ENCODE measurements around the gene JPH2. TPM values are rescaled to one million over a fixed set of nuclear protein-coding genes. Genes with fewer than 3 reads are reported as not detected.

The JPH2 gene
- total RNA-seq, 1 donor from 2014 or later, result 18.5 TPM

DNA sequence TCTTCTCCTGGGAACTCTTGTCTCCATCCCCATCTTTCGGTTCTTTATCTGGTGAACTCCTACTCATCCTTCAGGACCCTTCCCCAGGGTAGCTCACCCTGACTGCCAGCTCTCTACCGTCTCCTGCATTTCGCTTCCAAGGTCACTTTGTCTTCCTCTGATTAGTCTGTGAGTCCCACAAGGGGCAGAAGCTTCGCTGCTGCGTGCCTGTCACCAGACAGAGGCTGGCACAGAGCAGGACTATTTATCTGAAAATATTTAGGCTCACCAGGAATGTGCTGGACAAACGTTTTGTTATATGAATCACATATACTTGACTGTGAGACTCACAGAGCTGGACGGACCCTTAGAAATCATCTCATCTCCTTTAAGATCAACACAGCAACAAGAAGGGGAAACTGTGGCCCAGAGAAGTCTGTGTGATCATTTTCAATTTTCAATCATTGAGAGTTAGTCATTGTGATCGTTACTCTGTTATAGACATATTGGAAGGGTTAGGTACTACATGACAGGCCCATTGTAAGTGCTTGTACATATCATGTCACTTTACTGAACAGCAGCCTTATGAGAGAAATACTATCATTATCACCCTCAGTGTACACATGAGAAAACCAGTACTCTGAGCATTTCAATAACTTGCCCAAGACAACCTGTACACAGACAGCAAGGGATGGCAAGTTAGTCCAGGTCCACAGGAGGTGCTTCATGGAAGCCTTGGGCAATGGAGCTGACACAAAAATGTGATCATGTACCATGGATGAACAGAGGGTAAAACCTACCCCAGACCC, 51.4 kb downstream of the JPH2 start:
- H3K9me3 ChIP-seq (ENCODE audit: insufficient read depth, low read depth, low read length), result no peaks in the 10 kb centered on the region
- no peak overlapping the region for H3K4me2 ChIP-seq (ENCODE audit: low read length)
- H2AFZ ChIP-seq (ENCODE audit: low read depth, low read length), result no peak overlapping the region
- Mint-ChIP-seq H3K4me1 (ENCODE audit: low read depth, unreplicated experiment) (peaks cover 31% of the 10 kb centered on the region), H3K27me3 (ENCODE audit: low read depth, unreplicated experiment) (peaks cover 2% of the 10 kb centered on the region), H3K9me3 (ENCODE audit: unreplicated experiment) (peaks cover 4% of the 10 kb centered on the region), H3K4me3 (ENCODE audit: unreplicated experiment) (no peak overlapping the region), H3K27ac (ENCODE audit: unreplicated experiment) (peak overlapping the region; percentile 54), H3K36me3 (ENCODE audit: low read depth, unreplicated experiment) (peaks cover 3% of the 10 kb centered on the region)
- H3K79me2 ChIP-seq (ENCODE audit: insufficient read depth, low read length), result no peaks in the 10 kb centered on the region
- TF ChIP-seq, protein P1, sequence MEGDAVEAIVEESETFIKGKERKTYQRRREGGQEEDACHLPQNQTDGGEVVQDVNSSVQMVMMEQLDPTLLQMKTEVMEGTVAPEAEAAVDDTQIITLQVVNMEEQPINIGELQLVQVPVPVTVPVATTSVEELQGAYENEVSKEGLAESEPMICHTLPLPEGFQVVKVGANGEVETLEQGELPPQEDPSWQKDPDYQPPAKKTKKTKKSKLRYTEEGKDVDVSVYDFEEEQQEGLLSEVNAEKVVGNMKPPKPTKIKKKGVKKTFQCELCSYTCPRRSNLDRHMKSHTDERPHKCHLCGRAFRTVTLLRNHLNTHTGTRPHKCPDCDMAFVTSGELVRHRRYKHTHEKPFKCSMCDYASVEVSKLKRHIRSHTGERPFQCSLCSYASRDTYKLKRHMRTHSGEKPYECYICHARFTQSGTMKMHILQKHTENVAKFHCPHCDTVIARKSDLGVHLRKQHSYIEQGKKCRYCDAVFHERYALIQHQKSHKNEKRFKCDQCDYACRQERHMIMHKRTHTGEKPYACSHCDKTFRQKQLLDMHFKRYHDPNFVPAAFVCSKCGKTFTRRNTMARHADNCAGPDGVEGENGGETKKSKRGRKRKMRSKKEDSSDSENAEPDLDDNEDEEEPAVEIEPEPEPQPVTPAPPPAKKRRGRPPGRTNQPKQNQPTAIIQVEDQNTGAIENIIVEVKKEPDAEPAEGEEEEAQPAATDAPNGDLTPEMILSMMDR (IDR thresholded peaks at IDR 0.05; ENCODE audit: insufficient read depth, low read depth, low read length), result no peak
- no peak for TF ChIP-seq EZH2 (IDR thresholded peaks at IDR 0.05; ENCODE audit: insufficient read depth, low read length)
- FAIRE-seq (no peak), DNase-seq (ENCODE audit: low read depth) (peak; percentile 23)
- no peaks in the 10 kb centered on the region for H3K36me3 ChIP-seq (ENCODE audit: insufficient read depth, low read length)
- H3K4me3 ChIP-seq (ENCODE audit: insufficient read depth, low read depth, low read length), result no peak overlapping the region
- no peaks in the 10 kb centered on the region for H4K20me1 ChIP-seq (ENCODE audit: insufficient read depth, low read length)
- peaks cover 10% of the 10 kb centered on the region for H3K4me1 ChIP-seq (ENCODE audit: insufficient read depth, low read length)
- H3K27me3 ChIP-seq (ENCODE audit: insufficient read depth, low read length), result no peaks in the 10 kb centered on the region
- no peak overlapping the region for H3K9ac ChIP-seq (ENCODE audit: low read length)
- H3K27ac ChIP-seq (ENCODE audit: low read depth, low read length), result no peak overlapping the region

DNA sequence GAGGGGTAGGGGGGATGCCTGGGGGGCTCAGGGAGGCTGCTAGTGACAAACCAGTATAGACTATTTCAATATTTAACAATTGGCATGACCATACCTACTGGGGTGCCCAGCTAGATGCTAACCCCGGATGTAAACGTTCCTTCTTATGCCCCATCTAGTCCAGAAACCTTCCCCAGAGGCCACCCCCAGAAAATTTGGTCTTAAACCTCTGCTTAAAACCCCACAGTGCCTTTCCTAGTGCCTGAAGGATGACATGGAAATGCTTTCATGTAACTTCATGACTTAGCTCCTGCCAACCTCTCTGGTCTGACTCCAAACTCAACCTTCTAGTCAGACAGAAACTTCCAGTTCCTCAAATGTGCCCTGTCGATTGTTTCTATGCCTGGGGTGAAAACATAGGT, 52.0 kb downstream of the JPH2 start:
- Histone ChIP-seq H2AFZ (ENCODE audit: low read depth, low read length) (no peak overlapping the region), H3K27ac (ENCODE audit: low read depth, low read length) (no peak overlapping the region), H3K27me3 (ENCODE audit: insufficient read depth, low read length) (no peaks in the 10 kb centered on the region), H3K9ac (ENCODE audit: low read length) (no peak overlapping the region), H4K20me1 (ENCODE audit: insufficient read depth, low read length) (no peaks in the 10 kb centered on the region), H3K4me3 (ENCODE audit: insufficient read depth, low read depth, low read length) (no peak overlapping the region), H3K4me2 (ENCODE audit: low read length) (no peak overlapping the region), H3K4me1 (ENCODE audit: insufficient read depth, low read length) (peaks cover 10% of the 10 kb centered on the region), H3K9me3 (ENCODE audit: insufficient read depth, low read depth, low read length) (no peaks in the 10 kb centered on the region), H3K36me3 (ENCODE audit: insufficient read depth, low read length) (no peaks in the 10 kb centered on the region), H3K79me2 (ENCODE audit: insufficient read depth, low read length) (no peaks in the 10 kb centered on the region)
- Mint-ChIP-seq H3K9me3 (ENCODE audit: unreplicated experiment) (peaks cover 4% of the 10 kb centered on the region), H3K4me3 (ENCODE audit: unreplicated experiment) (no peak overlapping the region), H3K27me3 (ENCODE audit: low read depth, unreplicated experiment) (peaks cover 2% of the 10 kb centered on the region), H3K27ac (ENCODE audit: unreplicated experiment) (peak overlapping the region; percentile 54), H3K4me1 (ENCODE audit: low read depth, unreplicated experiment) (peaks cover 31% of the 10 kb centered on the region), H3K36me3 (ENCODE audit: low read depth, unreplicated experiment) (peaks cover 3% of the 10 kb centered on the region)
- no peak for TF ChIP-seq EZH2 (IDR thresholded peaks at IDR 0.05; ENCODE audit: insufficient read depth, low read length)
- TF ChIP-seq, protein P1 (IDR thresholded peaks at IDR 0.05; ENCODE audit: insufficient read depth, low read depth, low read length), result no peak
- FAIRE-seq (no peak), DNase-seq (ENCODE audit: low read depth) (no peak)

DNA sequence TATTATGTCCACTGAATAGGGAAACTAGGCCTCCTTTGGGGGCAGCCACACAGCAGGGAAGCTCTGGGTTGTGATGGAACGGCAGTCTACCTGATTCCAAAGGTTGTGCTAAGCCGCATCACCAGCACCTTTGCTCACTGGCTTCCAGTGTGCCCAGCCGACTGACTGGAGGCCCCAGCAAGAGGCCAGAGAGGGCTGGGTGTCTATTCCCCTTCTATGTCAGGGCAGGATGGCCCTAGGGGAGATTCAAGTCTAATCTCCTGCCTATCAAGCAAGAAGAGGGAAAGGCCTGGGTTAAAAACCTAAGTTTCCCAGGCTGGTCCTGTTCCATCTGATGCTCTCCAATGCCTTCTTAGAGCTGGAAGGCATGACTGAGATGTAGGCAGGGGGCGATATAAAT, 53.6 kb downstream of the JPH2 start:
- no peak overlapping the region for H2AFZ ChIP-seq (ENCODE audit: low read depth, low read length)
- no peaks in the 10 kb centered on the region for H3K27me3 ChIP-seq (ENCODE audit: insufficient read depth, low read length)
- H3K4me3 ChIP-seq (ENCODE audit: insufficient read depth, low read depth, low read length), result no peak overlapping the region
- Mint-ChIP-seq H3K36me3 (ENCODE audit: low read depth, unreplicated experiment) (peaks cover 3% of the 10 kb centered on the region), H3K9me3 (ENCODE audit: unreplicated experiment) (peaks cover 4% of the 10 kb centered on the region), H3K27ac (ENCODE audit: unreplicated experiment) (no peak overlapping the region), H3K4me3 (ENCODE audit: unreplicated experiment) (no peak overlapping the region), H3K4me1 (ENCODE audit: low read depth, unreplicated experiment) (peaks cover 23% of the 10 kb centered on the region), H3K27me3 (ENCODE audit: low read depth, unreplicated experiment) (peaks cover 2% of the 10 kb centered on the region)
- peaks cover 10% of the 10 kb centered on the region for H3K4me1 ChIP-seq (ENCODE audit: insufficient read depth, low read length)
- H3K9me3 ChIP-seq (ENCODE audit: insufficient read depth, low read depth, low read length), result no peaks in the 10 kb centered on the region
- no peaks in the 10 kb centered on the region for H4K20me1 ChIP-seq (ENCODE audit: insufficient read depth, low read length)
- no peaks in the 10 kb centered on the region for H3K36me3 ChIP-seq (ENCODE audit: insufficient read depth, low read length)
- no peaks in the 10 kb centered on the region for H3K79me2 ChIP-seq (ENCODE audit: insufficient read depth, low read length)
- no peak overlapping the region for H3K4me2 ChIP-seq (ENCODE audit: low read length)
- TF ChIP-seq, protein P1 (IDR thresholded peaks at IDR 0.05; ENCODE audit: insufficient read depth, low read depth, low read length), result no peak
- no peak for TF ChIP-seq EZH2 (IDR thresholded peaks at IDR 0.05; ENCODE audit: insufficient read depth, low read length)
- DNase-seq (ENCODE audit: low read depth) (no peak), FAIRE-seq (no peak)
- no peak overlapping the region for H3K27ac ChIP-seq (ENCODE audit: low read depth, low read length)
- no peak overlapping the region for H3K9ac ChIP-seq (ENCODE audit: low read length)
